GM12878 (cell line): ENCODE measurements around the gene RPA3.

Source experiments
- EP300 ChIP-seq, 2 experiments: fragments of 150-350 bp in 1 of 2; IDR thresholded peaks; 2 replicates each; pipeline ENCODE4 v1.6.1; 2011 to 2012; ENCODE audit warnings: low read depth in 2 of 2, low read length in 2 of 2, borderline replicate concordance in 1 of 2, improper control_type of control experiment in 1 of 2, inconsistent platforms in 1 of 2; ENCODE audit not compliant: control insufficient read depth in 1 of 2
- EZH2 ChIP-seq: IDR thresholded peaks from 2 replicates; pipeline ENCODE4 v1.6.1; 2012; ENCODE audit warnings: low read depth, mild to moderate bottlenecking, control low read depth, inconsistent platforms, low read length, borderline replicate concordance; ENCODE audit not compliant: control insufficient read depth
- GABPA ChIP-seq: IDR thresholded peaks from 2 replicates; pipeline ENCODE4 v1.6.1; 2014; ENCODE audit warnings: antibody characterized with exemption, low read depth, mild to moderate bottlenecking, inconsistent platforms
- MXI1 ChIP-seq: fragments of 150-350 bp; IDR thresholded peaks from 2 replicates; pipeline ENCODE4 v1.6.1; 2011; ENCODE audit warnings: low read depth, mild to moderate bottlenecking, inconsistent platforms, low read length, improper control_type of control experiment
- NRF1 ChIP-seq: conservative IDR thresholded peaks from 2 replicates; pipeline ENCODE4 v1.6.1; 2011; ENCODE audit warnings: mild to moderate bottlenecking, low read depth, low read length, improper control_type of control experiment
- POLR2AphosphoS5 ChIP-seq: IDR thresholded peaks from 2 replicates; pipeline ENCODE4 v1.6.1; 2011; ENCODE audit warnings: mild to moderate bottlenecking, low read length, inconsistent platforms
- RELA ChIP-seq: fragments of 450-650 bp; IDR thresholded peaks from 2 replicates; pipeline ENCODE4 v1.8.0; 2014; ENCODE audit warnings: borderline replicate concordance; ENCODE audit not compliant: partially characterized antibody
- SIX5 ChIP-seq: IDR thresholded peaks from 2 replicates; pipeline ENCODE4 v1.6.1; 2011; ENCODE audit warnings: mild to moderate bottlenecking, low read depth, low read length, moderate library complexity; ENCODE audit not compliant: severe bottlenecking
- SMC3 ChIP-seq: IDR thresholded peaks from 2 replicates; pipeline ENCODE4 v1.6.1; 2011; ENCODE audit warnings: low read length, improper control_type of control experiment, borderline replicate concordance
- TF ChIP-seq, protein P1 (sequence below), 3 experiments: IDR thresholded peaks in 2 of 3; conservative IDR thresholded peaks in 1 of 3; 2 replicates each; pipeline ENCODE4 v1.5.1; 2011; ENCODE audit warnings: low read depth in 3 of 3, low read length in 3 of 3, mild to moderate bottlenecking in 3 of 3, control low read depth in 2 of 3, moderate library complexity in 2 of 3, inconsistent platforms in 1 of 3, mixed read lengths in 1 of 3; ENCODE audit not compliant: control insufficient read depth in 2 of 3, insufficient read depth in 1 of 3; ENCODE audit errors: extremely low read depth in 1 of 3
- TF ChIP-seq, protein P2 (sequence below): IDR thresholded peaks from 2 replicates; pipeline ENCODE4 v1.6.1; 2011; ENCODE audit warnings: mild to moderate bottlenecking, low read depth, low read length, moderate library complexity; ENCODE audit not compliant: insufficient replicate concordance
- TF ChIP-seq, protein P3 (sequence below): IDR thresholded peaks from 2 replicates; pipeline ENCODE4 v1.6.1; 2012; ENCODE audit warnings: low read depth, low read length, improper control_type of control experiment

DNA sequence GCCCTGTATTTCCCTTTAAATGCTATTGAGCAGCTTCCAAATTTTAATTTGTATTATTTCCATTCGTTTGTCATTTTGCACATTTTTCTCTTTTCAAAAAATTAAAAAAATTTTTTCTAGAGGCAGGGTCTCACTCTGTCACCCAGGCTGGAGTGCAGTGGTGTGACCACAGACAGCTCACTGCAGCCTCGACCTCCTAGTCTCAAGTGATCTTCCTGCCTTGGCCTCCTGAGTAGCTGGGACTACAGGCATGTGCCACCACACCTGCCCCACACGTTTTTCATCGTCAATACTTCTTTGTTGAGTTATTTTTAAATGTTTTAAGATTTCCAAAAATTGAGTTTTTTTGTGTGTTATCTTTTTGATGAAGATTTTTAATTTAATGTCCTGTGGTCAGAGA lies 4.7 kb downstream of the RPA3 start:
- TF ChIP-seq, protein P1, sequence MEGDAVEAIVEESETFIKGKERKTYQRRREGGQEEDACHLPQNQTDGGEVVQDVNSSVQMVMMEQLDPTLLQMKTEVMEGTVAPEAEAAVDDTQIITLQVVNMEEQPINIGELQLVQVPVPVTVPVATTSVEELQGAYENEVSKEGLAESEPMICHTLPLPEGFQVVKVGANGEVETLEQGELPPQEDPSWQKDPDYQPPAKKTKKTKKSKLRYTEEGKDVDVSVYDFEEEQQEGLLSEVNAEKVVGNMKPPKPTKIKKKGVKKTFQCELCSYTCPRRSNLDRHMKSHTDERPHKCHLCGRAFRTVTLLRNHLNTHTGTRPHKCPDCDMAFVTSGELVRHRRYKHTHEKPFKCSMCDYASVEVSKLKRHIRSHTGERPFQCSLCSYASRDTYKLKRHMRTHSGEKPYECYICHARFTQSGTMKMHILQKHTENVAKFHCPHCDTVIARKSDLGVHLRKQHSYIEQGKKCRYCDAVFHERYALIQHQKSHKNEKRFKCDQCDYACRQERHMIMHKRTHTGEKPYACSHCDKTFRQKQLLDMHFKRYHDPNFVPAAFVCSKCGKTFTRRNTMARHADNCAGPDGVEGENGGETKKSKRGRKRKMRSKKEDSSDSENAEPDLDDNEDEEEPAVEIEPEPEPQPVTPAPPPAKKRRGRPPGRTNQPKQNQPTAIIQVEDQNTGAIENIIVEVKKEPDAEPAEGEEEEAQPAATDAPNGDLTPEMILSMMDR (IDR thresholded peaks at IDR 0.05 in 2 of 3, conservative IDR thresholded peaks at IDR 0.05 in 1 of 3; ENCODE audit: control insufficient read depth in 2 of 3, extremely low read depth in 1 of 3, insufficient read depth in 1 of 3, low read depth in 3 of 3, low read length in 3 of 3), result no peak
- TF ChIP-seq, protein P2, sequence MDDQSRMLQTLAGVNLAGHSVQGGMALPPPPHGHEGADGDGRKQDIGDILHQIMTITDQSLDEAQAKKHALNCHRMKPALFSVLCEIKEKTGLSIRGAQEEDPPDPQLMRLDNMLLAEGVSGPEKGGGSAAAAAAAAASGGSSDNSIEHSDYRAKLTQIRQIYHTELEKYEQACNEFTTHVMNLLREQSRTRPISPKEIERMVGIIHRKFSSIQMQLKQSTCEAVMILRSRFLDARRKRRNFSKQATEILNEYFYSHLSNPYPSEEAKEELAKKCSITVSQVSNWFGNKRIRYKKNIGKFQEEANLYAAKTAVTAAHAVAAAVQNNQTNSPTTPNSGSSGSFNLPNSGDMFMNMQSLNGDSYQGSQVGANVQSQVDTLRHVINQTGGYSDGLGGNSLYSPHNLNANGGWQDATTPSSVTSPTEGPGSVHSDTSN, result no peak
- TF ChIP-seq EZH2, result no peak
- TF ChIP-seq RELA, result no peak
- no peak for TF ChIP-seq EP300 (IDR thresholded peaks at IDR 0.05; ENCODE audit: borderline replicate concordance in 1 of 2, control insufficient read depth in 1 of 2, low read depth in 2 of 2, low read length in 2 of 2)
- no peak for TF ChIP-seq POLR2AphosphoS5
- no peak for TF ChIP-seq SIX5
- no peak for TF ChIP-seq MXI1
- no peak for TF ChIP-seq SMC3
- TF ChIP-seq NRF1, result no peak
- TF ChIP-seq, protein P3, sequence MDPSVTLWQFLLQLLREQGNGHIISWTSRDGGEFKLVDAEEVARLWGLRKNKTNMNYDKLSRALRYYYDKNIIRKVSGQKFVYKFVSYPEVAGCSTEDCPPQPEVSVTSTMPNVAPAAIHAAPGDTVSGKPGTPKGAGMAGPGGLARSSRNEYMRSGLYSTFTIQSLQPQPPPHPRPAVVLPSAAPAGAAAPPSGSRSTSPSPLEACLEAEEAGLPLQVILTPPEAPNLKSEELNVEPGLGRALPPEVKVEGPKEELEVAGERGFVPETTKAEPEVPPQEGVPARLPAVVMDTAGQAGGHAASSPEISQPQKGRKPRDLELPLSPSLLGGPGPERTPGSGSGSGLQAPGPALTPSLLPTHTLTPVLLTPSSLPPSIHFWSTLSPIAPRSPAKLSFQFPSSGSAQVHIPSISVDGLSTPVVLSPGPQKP, result no peak
- no peak for TF ChIP-seq GABPA
